ENCODE measurements around the gene CLRN2.

CLRN2 gene

GRCh38 chr4:17531538-17532285 is 16.7 kb downstream of the CLRN2 start:
- no peak for TF ChIP-seq IKZF3 (tag by site-specific recombination; IDR thresholded peaks at IDR 0.05)
- TF ChIP-seq KLF17 (tag by site-specific recombination; IDR thresholded peaks at IDR 0.05): no peak
- TF ChIP-seq AEBP2 (tag by site-specific recombination; IDR thresholded peaks at IDR 0.05; ENCODE audit: borderline replicate concordance): no peak
- TF ChIP-seq ZNF660 (tag by site-specific recombination; IDR thresholded peaks at IDR 0.05): no peak
- TF ChIP-seq ZFHX2 (tag by site-specific recombination; conservative IDR thresholded peaks at IDR 0.05): no peak
- no peak for TF ChIP-seq ZNF26 (tag by site-specific recombination; IDR thresholded peaks at IDR 0.05)
- no peak for TF ChIP-seq PRDM1 (tag by site-specific recombination; IDR thresholded peaks at IDR 0.05)
- TF ChIP-seq ZNF274 (IDR thresholded peaks at IDR 0.05; ENCODE audit: low read length): no peak
- no peak for TF ChIP-seq ZNF274 (tag by site-specific recombination; IDR thresholded peaks at IDR 0.05; ENCODE audit: borderline replicate concordance)
- TF ChIP-seq ZNF48 (tag by site-specific recombination; IDR thresholded peaks at IDR 0.05): no peak
- TF ChIP-seq ZNF155 (tag by site-specific recombination; IDR thresholded peaks at IDR 0.05): no peak
- TF ChIP-seq EGR2 (tag by site-specific recombination; IDR thresholded peaks at IDR 0.05; ENCODE audit: low read depth): no peak
- no peak for TF ChIP-seq ZSCAN30 (tag by site-specific recombination; IDR thresholded peaks at IDR 0.05)
- no peak for TF ChIP-seq ZNF626 (tag by site-specific recombination; IDR thresholded peaks at IDR 0.05)
- no peak for TF ChIP-seq ZIC2 (tag by site-specific recombination; IDR thresholded peaks at IDR 0.05)
- no peak for TF ChIP-seq ZFP37 (tag by site-specific recombination; IDR thresholded peaks at IDR 0.05)
- no peak for TF ChIP-seq ZNF202 (tag by site-specific recombination; IDR thresholded peaks at IDR 0.05; ENCODE audit: borderline replicate concordance)
- no peak for TF ChIP-seq ZNF776 (tag by site-specific recombination; IDR thresholded peaks at IDR 0.05; ENCODE audit: borderline replicate concordance)
- TF ChIP-seq ZNF521 (tag by site-specific recombination; IDR thresholded peaks at IDR 0.05): no peak
- TF ChIP-seq ZBTB17 (tag by site-specific recombination; IDR thresholded peaks at IDR 0.05): no peak
- Histone ChIP-seq H3K4me1 (ENCODE audit: control insufficient read depth, insufficient read depth, low read length) (no peaks in the 10 kb centered on the region), H3K36me3 (ENCODE audit: control insufficient read depth in 2 of 2, insufficient read depth in 1 of 2, low read length in 2 of 2) (no peaks in the 10 kb centered on the region), H3K27ac (ENCODE audit: extremely low read depth, low read depth, low read length) (no peak overlapping the region), H3K9me3 (ENCODE audit: control insufficient read depth, insufficient read depth, low read depth, low read length) (no peaks in the 10 kb centered on the region), H3K4me3 (ENCODE audit: low read depth, low read length) (no peak overlapping the region)
- CTCF ChIA-PET: interaction anchor here (0.8 to 1.5 kb wide), 2 partner anchors 17 to 615 kb away, joined by 3 to 5 read pairs; no protein-coding TSS in a partner anchor
- POLR2A ChIA-PET: no interaction called here

- POLR2A ChIA-PET: no interaction called here
- H3K9me3 ChIP-seq (ENCODE audit: control insufficient read depth, insufficient read depth, low read depth, low read length): no peaks in the 10 kb centered on the region
- no peak overlapping the region for H3K27ac ChIP-seq (ENCODE audit: extremely low read depth, low read depth, low read length)
- no peak for TF ChIP-seq ZNF596 (tag by site-specific recombination; IDR thresholded peaks at IDR 0.05)
- no peak for TF ChIP-seq ZNF426 (tag by site-specific recombination; IDR thresholded peaks at IDR 0.05)
- no peak for TF ChIP-seq MEIS1 (CRISPR knock-in tag; IDR thresholded peaks at IDR 0.05; ENCODE audit: borderline replicate concordance)
- TF ChIP-seq REPIN1 (tag by site-specific recombination; IDR thresholded peaks at IDR 0.05; ENCODE audit: low read depth): no peak
- TF ChIP-seq ZNF132 (tag by site-specific recombination; IDR thresholded peaks at IDR 0.05; ENCODE audit: borderline replicate concordance): no peak
- TF ChIP-seq YY1 (tag by site-specific recombination; IDR thresholded peaks at IDR 0.05): no peak
- TF ChIP-seq ZNF302 (tag by site-specific recombination; IDR thresholded peaks at IDR 0.05; ENCODE audit: low read depth): no peak
- TF ChIP-seq KLF17 (tag by site-specific recombination; IDR thresholded peaks at IDR 0.05): no peak
- TF ChIP-seq ZSCAN16 (tag by site-specific recombination; IDR thresholded peaks at IDR 0.05): no peak
- TF ChIP-seq ZNF843 (tag by site-specific recombination; IDR thresholded peaks at IDR 0.05): no peak
- no peaks in the 10 kb centered on the region for H3K36me3 ChIP-seq (ENCODE audit: control insufficient read depth in 2 of 2, insufficient read depth in 1 of 2, low read length in 2 of 2)
- no peak overlapping the region for H3K4me3 ChIP-seq (ENCODE audit: low read depth, low read length)
- CTCF ChIA-PET: interaction anchor here (1.1 kb wide), 1 partner anchor 14 kb away, joined by 4 read pairs; no protein-coding TSS in a partner anchor
- H3K4me1 ChIP-seq (ENCODE audit: control insufficient read depth, insufficient read depth, low read length): no peaks in the 10 kb centered on the region
Measured at GRCh38 chr4:17534705-17535104, 19.7 kb downstream of the CLRN2 start.
